Liver (tissue), 9 donors: ENCODE data around the gene BCAP29. TPM values are rescaled to one million over a fixed set of nuclear protein-coding genes. Genes with fewer than 3 reads are reported as not detected.

ENCODE experiments used
- DNase-seq: peaks from one replicate; pipeline ENCODE4 v3.0.0-alpha.2; 2017; ENCODE audit warnings: low spot score
- H3K27ac ChIP-seq, 2 donors: one replicate each; pipeline ENCODE4 v1.7.0; 2013; ENCODE audit warnings: inconsistent platforms in 2 of 2, low read length in 2 of 2, control low read depth in 1 of 2, low read depth in 1 of 2, mild to moderate bottlenecking in 1 of 2
- H3K27me3 ChIP-seq, 4 donors: one replicate each; pipeline versions ENCODE4 v1.6.1 to v1.7.0; 2013; ENCODE audit warnings: low read length in 3 of 4, inconsistent platforms in 1 of 4, mild to moderate bottlenecking in 1 of 4, moderate library complexity in 1 of 4; ENCODE audit not compliant: control insufficient read depth in 4 of 4, insufficient read depth in 4 of 4
- H3K36me3 ChIP-seq, 4 donors: one replicate each; pipeline versions ENCODE4 v1.6.1 to v1.7.0; 2013; ENCODE audit warnings: low read length in 3 of 4, mild to moderate bottlenecking in 3 of 4, low read depth in 1 of 4, moderate library complexity in 1 of 4; ENCODE audit not compliant: control insufficient read depth in 4 of 4, insufficient read depth in 3 of 4
- H3K4me1 ChIP-seq, 4 donors: one replicate each; pipeline versions ENCODE4 v1.6.1 to v1.7.0; 2013; ENCODE audit warnings: low read length in 3 of 4, mild to moderate bottlenecking in 3 of 4, moderate library complexity in 1 of 4; ENCODE audit not compliant: control insufficient read depth in 4 of 4, insufficient read depth in 4 of 4
- H3K4me3 ChIP-seq, 3 donors: one replicate each; pipeline versions ENCODE4 v1.6.1 to v1.7.0; 2013; ENCODE audit warnings: low read length in 3 of 3, control low read depth in 1 of 3, low read depth in 1 of 3, mild to moderate bottlenecking in 1 of 3
- H3K9ac ChIP-seq, 2 donors: one replicate each; pipeline ENCODE4 v1.7.0; 2013; ENCODE audit warnings: low read length in 2 of 2, mild to moderate bottlenecking in 2 of 2, moderate library complexity in 2 of 2, control low read depth in 1 of 2, low read depth in 1 of 2
- H3K9me3 ChIP-seq, 4 donors: one replicate each; pipeline versions ENCODE4 v1.6.1 to v1.7.0; 2013; ENCODE audit warnings: low read length in 3 of 4; ENCODE audit not compliant: control insufficient read depth in 4 of 4
- CTCF ChIP-seq: fragments of 150-350 bp; IDR thresholded peaks from 2 replicates; pipeline ENCODE4 v1.5.1; 2017; ENCODE audit warnings: improper control_type of control experiment, low read depth, low read length; ENCODE audit not compliant: missing input control
- EGR1 ChIP-seq, 2 donors: IDR thresholded peaks; 2 replicates each; pipeline ENCODE4 v1.6.1; 2016 to 2018; ENCODE audit warnings: antibody characterized with exemption in 2 of 2, low read depth in 2 of 2
- FOXA1 ChIP-seq: IDR thresholded peaks from 2 replicates; pipeline ENCODE4 v1.6.1; 2016; ENCODE audit warnings: antibody characterized with exemption
- FOXA2 ChIP-seq: IDR thresholded peaks from 2 replicates; pipeline ENCODE4 v1.6.1; 2016; ENCODE audit warnings: antibody characterized with exemption
- HNF4A ChIP-seq, 2 donors: conservative IDR thresholded peaks; 2 replicates each; pipeline ENCODE4 v1.6.1; 2016; ENCODE audit warnings: antibody characterized with exemption in 2 of 2, mild to moderate bottlenecking in 2 of 2
- HNF4G ChIP-seq: IDR thresholded peaks from 2 replicates; pipeline ENCODE4 v1.6.1; 2016; ENCODE audit warnings: antibody characterized with exemption
- JUND ChIP-seq, 2 donors: IDR thresholded peaks; 2 replicates each; pipeline ENCODE4 v1.6.1; 2016; ENCODE audit warnings: antibody characterized with exemption in 2 of 2
- MAX ChIP-seq: IDR thresholded peaks from 2 replicates; pipeline ENCODE4 v1.6.1; 2016; ENCODE audit warnings: antibody characterized with exemption
- NR2F2 ChIP-seq: IDR thresholded peaks from 2 replicates; pipeline ENCODE4 v1.6.1; 2016; ENCODE audit warnings: antibody characterized with exemption
- RAD21 ChIP-seq, 2 donors: IDR thresholded peaks; 2 replicates each; pipeline ENCODE4 v1.6.1; 2016; ENCODE audit warnings: antibody characterized with exemption in 2 of 2, mild to moderate bottlenecking in 2 of 2
- RXRA ChIP-seq, 2 donors: IDR thresholded peaks; 2 replicates each; pipeline ENCODE4 v1.6.1; 2017 to 2018; ENCODE audit warnings: antibody characterized with exemption in 2 of 2, mild to moderate bottlenecking in 1 of 2
- SP1 ChIP-seq: IDR thresholded peaks from 2 replicates; pipeline ENCODE4 v1.6.1; 2018; ENCODE audit warnings: antibody characterized with exemption, mild to moderate bottlenecking
- YY1 ChIP-seq: IDR thresholded peaks from 2 replicates; pipeline ENCODE4 v1.6.1; 2016; ENCODE audit warnings: antibody characterized with exemption, mild to moderate bottlenecking
- WGBS: extraction: QIAGEN DNeasy Blood & Tissue Kit; methylation state at CpG from one replicate; pipeline ENCODE4 v1.1.7; 2013; 5-methylcytosine and 5-hydroxymethylcytosine counted together
- polyA plus RNA-seq, 2 donors: library from polyadenylated mRNA; stranded (reverse) in 1 of 2; unstranded in 1 of 2; fragments of 200-250 nt in 1 of 2; fragments of >200 nt in 1 of 2; fragmentation: Nextera tagmentation in 1 of 2; extraction: Ambion mirVana in 1 of 2; gene quantifications; one replicate each; pipeline versions ENCODE4 v1.2.1 to v1.2.3, GENCODE V29; 2013 to 2015
- total RNA-seq, 2 donors: library from RNA; depleted of rRNA; stranded (reverse); fragments of >200 nt; gene quantifications; one replicate each; pipeline ENCODE4 v1.2.3, GENCODE V29; 2014
- TF ChIP-seq, protein P1 (sequence below): IDR thresholded peaks from 2 replicates; pipeline ENCODE4 v1.6.1; 2016; ENCODE audit warnings: antibody characterized with exemption, mild to moderate bottlenecking
- TF ChIP-seq, protein P2 (sequence below): IDR thresholded peaks from 2 replicates; pipeline ENCODE4 v1.6.1; 2016; ENCODE audit warnings: antibody characterized with exemption
- TF ChIP-seq, protein P3 (sequence below): IDR thresholded peaks from 2 replicates; pipeline ENCODE4 v1.6.1; 2016; ENCODE audit warnings: antibody characterized with exemption
- donor health status: healthy.
- donor health status: healthy.
- donor health status: healthy.
- donor health status: healthy.
- donor health status: healthy.

BCAP29 gene
- total and polyA plus RNA-seq, 4 donors: 19.5 to 77.7 (median 36.9) TPM

DNA sequence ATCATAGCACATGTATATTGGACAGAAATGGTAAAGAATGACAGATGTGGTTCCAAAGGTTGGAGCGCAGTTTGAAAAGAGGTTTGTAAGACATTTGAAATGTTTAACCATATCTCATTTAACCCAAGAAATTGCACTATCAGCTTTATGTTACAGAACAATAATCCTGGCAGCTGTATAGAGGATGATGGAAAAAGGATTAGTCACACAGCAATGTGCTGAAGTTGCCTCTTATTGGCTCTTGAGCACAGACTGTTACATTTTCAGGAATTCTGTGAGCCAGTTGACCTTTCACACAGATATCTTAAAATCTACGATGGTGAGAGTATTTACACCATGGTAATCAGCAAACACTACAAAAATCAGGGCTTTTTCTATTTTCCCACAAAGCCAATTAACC is 20.2 kb upstream of the BCAP29 start:
- peaks cover 0 to 10% (median 3%) of the 10 kb centered on the region in 4 donors for H3K36me3 ChIP-seq
- H3K27ac ChIP-seq: no peak overlapping the region
- H3K9ac ChIP-seq: no peak overlapping the region
- TF ChIP-seq RAD21 (IDR thresholded peaks at IDR 0.05) (no peak), MAX (no peak)
- H3K4me3 ChIP-seq: no peak overlapping the region
- DNase-seq: no peak
- no peaks in the 10 kb centered on the region for H3K9me3 ChIP-seq
- H3K4me1 ChIP-seq: peaks cover 0 to 18% (median 13%) of the 10 kb centered on the region in 4 donors
- WGBS: 59% methylated on average over 2 of the region's 2 CpGs
- H3K27me3 ChIP-seq: no peaks in the 10 kb centered on the region

GRCh38 chr7:107560898-107561516 is 19.0 kb upstream of the BCAP29 start:
- no peak for DNase-seq
- H3K36me3 ChIP-seq: peaks cover 0 to 4% (median 0%) of the 10 kb centered on the region in 4 donors
- 87% methylated on average over 6 of the region's 6 CpGs for WGBS
- H3K9me3 ChIP-seq: no peaks in the 10 kb centered on the region
- no peaks in the 10 kb centered on the region for H3K27me3 ChIP-seq
- no peak overlapping the region for H3K27ac ChIP-seq
- H3K4me3 ChIP-seq: no peak overlapping the region
- TF ChIP-seq RAD21 (IDR thresholded peaks at IDR 0.05): no peak
- TF ChIP-seq HNF4G: no peak
- no peak for TF ChIP-seq RXRA (IDR thresholded peaks at IDR 0.05)
- TF ChIP-seq FOXA2: no peak
- no peak for TF ChIP-seq NR2F2
- TF ChIP-seq FOXA1: no peak
- no peak for TF ChIP-seq YY1
- TF ChIP-seq, protein P1, sequence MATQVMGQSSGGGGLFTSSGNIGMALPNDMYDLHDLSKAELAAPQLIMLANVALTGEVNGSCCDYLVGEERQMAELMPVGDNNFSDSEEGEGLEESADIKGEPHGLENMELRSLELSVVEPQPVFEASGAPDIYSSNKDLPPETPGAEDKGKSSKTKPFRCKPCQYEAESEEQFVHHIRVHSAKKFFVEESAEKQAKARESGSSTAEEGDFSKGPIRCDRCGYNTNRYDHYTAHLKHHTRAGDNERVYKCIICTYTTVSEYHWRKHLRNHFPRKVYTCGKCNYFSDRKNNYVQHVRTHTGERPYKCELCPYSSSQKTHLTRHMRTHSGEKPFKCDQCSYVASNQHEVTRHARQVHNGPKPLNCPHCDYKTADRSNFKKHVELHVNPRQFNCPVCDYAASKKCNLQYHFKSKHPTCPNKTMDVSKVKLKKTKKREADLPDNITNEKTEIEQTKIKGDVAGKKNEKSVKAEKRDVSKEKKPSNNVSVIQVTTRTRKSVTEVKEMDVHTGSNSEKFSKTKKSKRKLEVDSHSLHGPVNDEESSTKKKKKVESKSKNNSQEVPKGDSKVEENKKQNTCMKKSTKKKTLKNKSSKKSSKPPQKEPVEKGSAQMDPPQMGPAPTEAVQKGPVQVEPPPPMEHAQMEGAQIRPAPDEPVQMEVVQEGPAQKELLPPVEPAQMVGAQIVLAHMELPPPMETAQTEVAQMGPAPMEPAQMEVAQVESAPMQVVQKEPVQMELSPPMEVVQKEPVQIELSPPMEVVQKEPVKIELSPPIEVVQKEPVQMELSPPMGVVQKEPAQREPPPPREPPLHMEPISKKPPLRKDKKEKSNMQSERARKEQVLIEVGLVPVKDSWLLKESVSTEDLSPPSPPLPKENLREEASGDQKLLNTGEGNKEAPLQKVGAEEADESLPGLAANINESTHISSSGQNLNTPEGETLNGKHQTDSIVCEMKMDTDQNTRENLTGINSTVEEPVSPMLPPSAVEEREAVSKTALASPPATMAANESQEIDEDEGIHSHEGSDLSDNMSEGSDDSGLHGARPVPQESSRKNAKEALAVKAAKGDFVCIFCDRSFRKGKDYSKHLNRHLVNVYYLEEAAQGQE: no peak
- no peak for TF ChIP-seq SP1
- TF ChIP-seq, protein P2, sequence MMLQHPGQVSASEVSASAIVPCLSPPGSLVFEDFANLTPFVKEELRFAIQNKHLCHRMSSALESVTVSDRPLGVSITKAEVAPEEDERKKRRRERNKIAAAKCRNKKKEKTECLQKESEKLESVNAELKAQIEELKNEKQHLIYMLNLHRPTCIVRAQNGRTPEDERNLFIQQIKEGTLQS: no peak
- TF ChIP-seq JUND (IDR thresholded peaks at IDR 0.05): no peak
- no peak for TF ChIP-seq MAX
- TF ChIP-seq, protein P3, sequence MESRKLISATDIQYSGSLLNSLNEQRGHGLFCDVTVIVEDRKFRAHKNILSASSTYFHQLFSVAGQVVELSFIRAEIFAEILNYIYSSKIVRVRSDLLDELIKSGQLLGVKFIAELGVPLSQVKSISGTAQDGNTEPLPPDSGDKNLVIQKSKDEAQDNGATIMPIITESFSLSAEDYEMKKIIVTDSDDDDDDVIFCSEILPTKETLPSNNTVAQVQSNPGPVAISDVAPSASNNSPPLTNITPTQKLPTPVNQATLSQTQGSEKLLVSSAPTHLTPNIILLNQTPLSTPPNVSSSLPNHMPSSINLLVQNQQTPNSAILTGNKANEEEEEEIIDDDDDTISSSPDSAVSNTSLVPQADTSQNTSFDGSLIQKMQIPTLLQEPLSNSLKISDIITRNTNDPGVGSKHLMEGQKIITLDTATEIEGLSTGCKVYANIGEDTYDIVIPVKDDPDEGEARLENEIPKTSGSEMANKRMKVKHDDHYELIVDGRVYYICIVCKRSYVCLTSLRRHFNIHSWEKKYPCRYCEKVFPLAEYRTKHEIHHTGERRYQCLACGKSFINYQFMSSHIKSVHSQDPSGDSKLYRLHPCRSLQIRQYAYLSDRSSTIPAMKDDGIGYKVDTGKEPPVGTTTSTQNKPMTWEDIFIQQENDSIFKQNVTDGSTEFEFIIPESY: no peak
- no peak for TF ChIP-seq HNF4A (conservative IDR thresholded peaks at IDR 0.05)
- no peak for TF ChIP-seq CTCF
- no peak for TF ChIP-seq EGR1 (IDR thresholded peaks at IDR 0.05; ENCODE audit: low read depth in 2 of 2)
- no peak overlapping the region for H3K9ac ChIP-seq
- peaks cover 0 to 20% (median 13%) of the 10 kb centered on the region in 4 donors for H3K4me1 ChIP-seq
